ENCODE results near the gene LRRC41. TPM values are rescaled to one million over a fixed set of nuclear protein-coding genes. Genes with fewer than 3 reads are reported as not detected.

Gene LRRC41
- total RNA-seq, 2 experiments from 2014 or later, result 32.1 to 32.2 TPM

DNA sequence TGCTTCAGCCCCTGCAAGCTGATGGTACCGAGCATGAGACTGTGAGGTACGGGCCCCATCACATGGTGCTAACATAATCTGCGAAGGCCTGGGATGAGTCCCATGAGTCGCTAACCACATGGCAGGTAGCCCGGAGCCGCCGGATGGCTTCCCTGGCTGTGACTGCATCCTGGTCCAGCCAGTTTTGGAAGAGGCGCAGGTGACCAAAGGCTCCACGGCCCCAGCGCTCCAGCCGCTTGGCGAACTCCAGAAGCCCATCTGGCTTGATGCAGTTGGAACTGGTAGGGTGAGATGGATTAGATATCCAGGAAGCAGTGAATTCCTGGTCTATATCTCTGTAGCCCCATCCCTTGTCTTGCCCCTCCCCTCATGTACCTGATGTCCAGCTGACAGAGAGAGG is 24.6 kb downstream of the LRRC41 start:
- no peak overlapping the region for H3K27ac Mint-ChIP-seq
- ChIA-PET POLR2A (interaction anchor here (0.9 to 2.0 kb wide), 6 partner anchors 8 to 32 kb away, joined by 4 to 5 read pairs (median 4); partner anchors contain the start of gene RAD54L), CTCF (no interaction called here)
- intact Hi-C loops (cut with micrococcal nuclease), result no loop called here
- H3K36me3 Mint-ChIP-seq (ENCODE audit: low read depth), result peaks cover 59% of the 10 kb centered on the region
- ATAC-seq, result no peak
- TF ChIP-seq CTCF (IDR thresholded peaks at IDR 0.05), result no peak
- no peak overlapping the region for H3K4me3 Mint-ChIP-seq
- no peaks in the 10 kb centered on the region for H3K9me3 Mint-ChIP-seq
- no peaks in the 10 kb centered on the region for H3K27me3 Mint-ChIP-seq
- DNase-seq, result no peak
- H3K4me1 Mint-ChIP-seq (ENCODE audit: low read depth), result peaks cover 2% of the 10 kb centered on the region

DNA sequence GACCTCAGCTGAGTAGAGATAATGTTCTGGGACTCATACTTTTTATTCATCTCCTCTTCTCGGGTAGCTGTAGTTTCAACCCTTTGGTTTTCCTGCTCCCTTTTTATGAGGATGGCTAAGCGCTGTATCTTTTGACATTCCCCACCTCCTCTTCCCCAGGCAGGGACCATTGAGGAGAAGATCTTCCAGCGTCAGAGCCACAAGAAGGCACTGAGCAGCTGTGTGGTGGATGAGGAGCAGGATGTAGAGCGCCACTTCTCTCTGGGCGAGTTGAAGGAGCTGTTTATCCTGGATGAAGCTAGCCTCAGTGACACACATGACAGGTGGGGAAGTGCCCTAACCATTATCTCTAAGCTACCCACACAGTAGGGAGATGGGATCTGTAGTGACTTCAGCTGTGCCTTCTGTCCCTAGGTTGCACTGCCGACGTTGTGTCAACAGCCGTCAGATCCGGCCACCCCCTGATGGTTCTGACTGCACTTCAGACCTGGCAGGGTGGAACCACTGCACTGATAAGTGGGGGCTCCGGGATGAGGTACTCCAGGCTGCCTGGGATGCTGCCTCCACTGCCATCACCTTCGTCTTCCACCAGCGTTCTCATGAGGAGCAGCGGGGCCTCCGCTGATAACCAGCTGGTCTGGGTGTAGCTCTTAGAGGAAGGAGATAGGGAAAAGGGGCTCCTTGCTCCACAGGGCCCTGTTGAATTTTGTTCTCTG is 25.6 kb downstream of the LRRC41 start:
- DNase-seq (no peak), ATAC-seq (no peak)
- ChIA-PET CTCF (interaction anchor here (0.7 to 2.1 kb wide), 8 partner anchors 11 to 70 kb away, joined by 3 to 7 read pairs (median 4); no protein-coding TSS in a partner anchor), POLR2A (interaction anchor here (0.9 to 1.7 kb wide), 13 partner anchors 8 to 31 kb away, joined by 3 to 7 read pairs (median 4); partner anchors contain the start of genes LRRC41, RAD54L and UQCRH)
- H3K27ac Mint-ChIP-seq, result no peak overlapping the region
- H3K36me3 Mint-ChIP-seq (ENCODE audit: low read depth), result peaks cover 62% of the 10 kb centered on the region
- intact Hi-C loops (cut with micrococcal nuclease), result no loop called here
- H3K9me3 Mint-ChIP-seq, result no peaks in the 10 kb centered on the region
- no peaks in the 10 kb centered on the region for H3K4me1 Mint-ChIP-seq (ENCODE audit: low read depth)
- H3K27me3 Mint-ChIP-seq, result no peaks in the 10 kb centered on the region
- no peak overlapping the region for H3K4me3 Mint-ChIP-seq
- no peak for TF ChIP-seq CTCF (IDR thresholded peaks at IDR 0.05)

DNA sequence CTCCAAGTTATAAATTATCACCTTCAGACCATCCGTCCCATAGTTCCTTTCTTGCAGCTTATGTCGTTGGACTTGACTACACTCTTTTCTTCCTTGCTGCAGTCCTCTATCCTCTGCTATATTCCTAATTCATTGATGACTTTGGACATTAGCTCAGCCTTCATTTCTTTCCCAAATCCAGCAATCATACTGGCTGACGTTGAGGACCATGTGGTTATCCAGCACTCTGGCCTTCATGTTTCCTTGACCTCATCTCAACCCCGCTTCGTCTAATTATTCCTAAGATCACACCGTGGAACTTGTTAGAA is 28.4 kb downstream of the LRRC41 start:
- intact Hi-C loops (cut with micrococcal nuclease), result no loop called here
- ATAC-seq, result no peak
- Mint-ChIP-seq H3K27ac (no peak overlapping the region), H3K4me1 (ENCODE audit: low read depth) (no peaks in the 10 kb centered on the region), H3K36me3 (ENCODE audit: low read depth) (peaks cover 75% of the 10 kb centered on the region), H3K9me3 (no peaks in the 10 kb centered on the region), H3K27me3 (no peaks in the 10 kb centered on the region), H3K4me3 (no peak overlapping the region)
- CTCF ChIA-PET, result interaction anchor here (0.6 to 1.7 kb wide), 3 partner anchors 10 to 23 kb away, joined by 3 to 6 read pairs (median 3); no protein-coding TSS in a partner anchor
- no peak for DNase-seq
- no peak for TF ChIP-seq CTCF (IDR thresholded peaks at IDR 0.05)
- POLR2A ChIA-PET, result interaction anchor here (0.7 to 2.6 kb wide), 6 partner anchors 8 to 44 kb away, joined by 3 to 8 read pairs (median 4); partner anchors contain the start of genes LRRC41 and UQCRH

DNA sequence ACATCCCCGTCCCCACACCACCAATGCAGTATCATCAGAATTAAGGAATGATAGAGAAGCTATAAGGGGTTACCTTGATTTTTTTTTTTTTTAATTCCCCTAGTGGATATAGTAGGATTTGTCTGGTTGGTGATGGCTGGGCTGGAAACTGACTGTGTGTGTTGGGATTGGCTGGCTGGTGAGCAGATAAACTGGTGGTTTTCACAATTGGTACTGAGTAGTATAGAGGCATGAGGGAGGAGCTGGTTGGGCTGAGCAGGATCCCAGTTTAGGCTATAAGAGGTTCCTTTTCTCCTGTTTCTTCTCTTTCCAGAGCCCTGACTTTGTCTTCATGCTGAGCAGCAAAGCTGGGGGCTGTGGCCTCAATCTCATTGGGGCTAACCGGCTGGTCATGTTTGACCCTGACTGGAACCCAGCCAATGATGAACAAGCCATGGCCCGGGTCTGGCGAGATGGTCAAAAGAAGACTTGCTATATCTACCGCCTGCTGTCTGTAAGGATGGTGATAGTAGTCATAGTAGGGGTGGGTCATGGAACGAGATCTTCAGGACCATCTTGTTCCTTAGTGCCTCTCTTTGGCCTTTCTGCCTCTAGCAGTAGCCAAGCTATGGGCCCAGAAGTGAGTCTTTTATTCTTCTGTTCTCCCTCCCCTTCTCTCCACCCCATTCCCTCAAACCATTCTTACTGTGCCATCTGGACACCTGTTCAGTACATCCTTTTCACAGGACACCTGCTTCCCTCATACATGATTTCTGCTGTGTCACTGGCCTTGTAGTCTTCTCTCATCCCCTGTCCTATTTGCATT is 29.0 kb downstream of the LRRC41 start:
- Mint-ChIP-seq H3K4me3 (no peak overlapping the region), H3K36me3 (ENCODE audit: low read depth) (peaks cover 76% of the 10 kb centered on the region), H3K9me3 (no peaks in the 10 kb centered on the region), H3K4me1 (ENCODE audit: low read depth) (no peaks in the 10 kb centered on the region), H3K27ac (no peak overlapping the region), H3K27me3 (no peaks in the 10 kb centered on the region)
- CTCF ChIA-PET, result interaction anchor here (0.8 to 1.7 kb wide), 3 partner anchors 11 to 24 kb away, joined by 3 to 6 read pairs (median 3); no protein-coding TSS in a partner anchor
- ATAC-seq (no peak), DNase-seq (no peak)
- intact Hi-C loops (cut with micrococcal nuclease), result no loop called here
- POLR2A ChIA-PET, result interaction anchor here (0.7 to 2.7 kb wide), 11 partner anchors 9 to 44 kb away, joined by 3 to 13 read pairs (median 5); partner anchors contain the start of genes LRRC41 and UQCRH
- no peak for TF ChIP-seq CTCF (IDR thresholded peaks at IDR 0.05)

Data from activated CD8-positive, alpha-beta T cell treated with anti-CD3 and anti-CD28 coated beads for 36 hours (primary cell).